Cardiac fibroblast (primary cell): ENCODE measurements around the gene CHST11.

Experiments used
- DNase-seq, 2 donors: peaks; one replicate each; pipeline versions ENCODE4 v3.0.0 to v3.0.0-alpha.2; 2010; ENCODE audit warnings: low read depth in 2 of 2
- H3K4me3 ChIP-seq, 2 donors: replicated peaks in 1 of 2; 1 replicate in 1 of 2; 2 replicates in 1 of 2; pipeline ENCODE4 v1.5.1; 2011; ENCODE audit warnings: low read depth in 2 of 2, low read length in 2 of 2, mild to moderate bottlenecking in 2 of 2, moderate library complexity in 1 of 2
- CTCF ChIP-seq: IDR thresholded peaks from one replicate; pipeline ENCODE4 v1.5.1; 2011; ENCODE audit warnings: low read depth, mild to moderate bottlenecking, low read length, inconsistent platforms

The CHST11 gene

GRCh38 chr12:104450700-104451099, 6.0 kb upstream of the CHST11 start:
- no peak overlapping the region for H3K4me3 ChIP-seq
- TF ChIP-seq CTCF: no peak
- no peak for DNase-seq

- no peak for DNase-seq
- TF ChIP-seq CTCF: no peak
- H3K4me3 ChIP-seq: no peak overlapping the region
These were observed 4.7 kb upstream of the CHST11 start for GRCh38 chr12:104452087-104452486.

GRCh38 chr12:104453133-104453532, 3.6 kb upstream of the CHST11 start:
- TF ChIP-seq CTCF: no peak
- H3K4me3 ChIP-seq: no peak overlapping the region
- DNase-seq: no peak

- TF ChIP-seq CTCF: no peak
- H3K4me3 ChIP-seq: no peak overlapping the region
- peak; percentile 31 to 64 for DNase-seq
These were observed 1.8 kb upstream of the CHST11 start for GRCh38 chr12:104454997-104455396.

GRCh38 chr12:104455578-104456416, 951 bp upstream of the CHST11 start:
- peak overlapping the region; percentile 82 to 93 for H3K4me3 ChIP-seq
- no peak for TF ChIP-seq CTCF
- DNase-seq: no peak

- peak; percentile 77 to 84 for DNase-seq
These were observed 400 bp downstream of the CHST11 start for GRCh38 chr12:104456950-104457745.

More at GRCh38 chr12:104456950-104457745, 400 bp downstream of the CHST11 start:
- peak; percentile 46 for TF ChIP-seq CTCF
- peak overlapping the region; percentile 82 to 93 for H3K4me3 ChIP-seq
